IPS-18c (cell line): ENCODE measurements around the gene SSUH2.
"Not testable (repeated sequence)": the region's sequence is repeated elsewhere in the genome, so short reads cannot be mapped to it uniquely, and the experiment has no call there.

ENCODE experiments used
- H3K4me3 ChIP-seq: 2 replicates; pipeline ENCODE4 v1.7.0; 2013; ENCODE audit warnings: low read depth, mild to moderate bottlenecking, low read length, moderate library complexity; ENCODE audit not compliant: insufficient read depth
- H3K9me3 ChIP-seq: one replicate; pipeline ENCODE4 v1.6.1; 2013; ENCODE audit warnings: mild to moderate bottlenecking, low read length, moderate library complexity; ENCODE audit not compliant: control insufficient read depth, insufficient read depth

Gene SSUH2

DNA sequence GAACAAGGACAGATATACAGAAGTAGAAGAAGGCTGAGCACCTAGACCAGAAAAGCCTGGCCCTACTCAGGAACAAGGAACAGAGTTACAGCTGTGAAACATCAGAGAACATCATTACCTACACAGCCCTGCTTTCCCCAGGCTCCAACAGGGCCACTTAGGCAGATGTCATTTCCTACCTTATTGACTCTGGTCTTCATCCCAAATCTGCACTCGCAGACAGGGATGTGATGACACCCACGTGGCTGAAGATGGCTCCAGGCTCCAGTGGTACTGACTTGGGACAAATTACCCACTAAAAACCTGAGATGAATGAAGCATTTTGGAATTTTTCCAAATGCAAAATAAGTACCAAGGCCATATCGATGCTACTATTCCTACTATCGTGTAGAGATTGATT lies 18.0 kb upstream of the SSUH2 start:
- Histone ChIP-seq H3K9me3 (no peaks in the 10 kb centered on the region), H3K4me3 (no peak overlapping the region)

- H3K9me3 ChIP-seq, result no peaks in the 10 kb centered on the region
- no peak overlapping the region for H3K4me3 ChIP-seq
These were observed 15.8 kb upstream of the SSUH2 start for GRCh38 chr3:8660175-8661118.

GRCh38 chr3:8659242-8659641 lies 14.6 kb upstream of the SSUH2 start:
- H3K9me3 ChIP-seq, result peaks cover 2% of the 10 kb centered on the region
- no peak overlapping the region for H3K4me3 ChIP-seq

DNA sequence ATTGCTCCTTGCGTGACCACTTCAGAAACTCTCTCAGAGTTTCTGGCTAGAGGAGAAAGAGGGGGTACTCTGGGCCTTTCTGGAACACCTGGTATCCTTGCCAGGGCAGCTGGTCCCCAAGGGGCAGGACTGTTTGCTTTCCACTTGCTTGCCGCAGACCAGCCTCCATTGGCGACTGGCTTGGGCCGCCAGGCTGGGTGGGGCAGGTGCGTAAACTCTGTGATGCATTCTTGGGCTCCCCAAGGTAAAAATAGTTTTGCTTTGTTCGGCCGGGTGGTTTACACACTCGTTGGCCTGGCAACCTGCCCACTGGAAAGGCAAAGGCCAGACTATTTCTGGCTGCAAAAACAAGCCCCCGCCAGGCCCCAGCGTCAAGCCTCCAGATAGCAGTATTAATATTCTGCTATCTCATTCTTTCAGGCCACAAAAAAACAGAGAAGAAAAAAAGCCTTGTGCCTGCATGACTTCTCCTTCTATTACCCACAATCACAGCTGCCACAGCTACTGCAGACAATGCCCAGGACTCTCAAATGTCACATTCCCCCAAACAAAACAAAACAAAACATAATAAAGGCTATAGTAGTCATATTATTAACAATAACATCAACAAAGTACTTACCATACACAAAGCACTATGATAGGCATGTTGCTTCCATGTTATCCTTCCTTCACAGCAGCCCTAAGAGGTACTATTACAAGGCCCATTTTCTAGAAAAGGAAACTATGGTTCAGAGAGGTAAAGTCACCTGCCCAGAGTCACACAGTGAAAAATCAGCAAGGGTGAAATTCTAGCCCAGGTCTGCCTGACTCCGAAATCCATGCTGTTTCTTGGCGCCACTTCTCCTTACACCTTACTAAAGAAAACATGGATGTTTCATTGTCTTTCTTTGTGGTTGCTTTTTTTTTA lies 14.0 kb upstream of the SSUH2 start:
- Histone ChIP-seq H3K4me3 (no peak overlapping the region), H3K9me3 (peaks cover 2% of the 10 kb centered on the region)

- peaks cover 2% of the 10 kb centered on the region for H3K9me3 ChIP-seq
- no peak overlapping the region for H3K4me3 ChIP-seq
These were observed 13.3 kb upstream of the SSUH2 start for GRCh38 chr3:8657804-8658305.

- peaks cover 2% of the 10 kb centered on the region for H3K9me3 ChIP-seq
- H3K4me3 ChIP-seq, result no peak overlapping the region
These were observed 11.6 kb upstream of the SSUH2 start for GRCh38 chr3:8656240-8656639.

GRCh38 chr3:8655387-8655835 lies 10.8 kb upstream of the SSUH2 start:
- Histone ChIP-seq H3K9me3 (peaks cover 2% of the 10 kb centered on the region), H3K4me3 (no peak overlapping the region)

DNA sequence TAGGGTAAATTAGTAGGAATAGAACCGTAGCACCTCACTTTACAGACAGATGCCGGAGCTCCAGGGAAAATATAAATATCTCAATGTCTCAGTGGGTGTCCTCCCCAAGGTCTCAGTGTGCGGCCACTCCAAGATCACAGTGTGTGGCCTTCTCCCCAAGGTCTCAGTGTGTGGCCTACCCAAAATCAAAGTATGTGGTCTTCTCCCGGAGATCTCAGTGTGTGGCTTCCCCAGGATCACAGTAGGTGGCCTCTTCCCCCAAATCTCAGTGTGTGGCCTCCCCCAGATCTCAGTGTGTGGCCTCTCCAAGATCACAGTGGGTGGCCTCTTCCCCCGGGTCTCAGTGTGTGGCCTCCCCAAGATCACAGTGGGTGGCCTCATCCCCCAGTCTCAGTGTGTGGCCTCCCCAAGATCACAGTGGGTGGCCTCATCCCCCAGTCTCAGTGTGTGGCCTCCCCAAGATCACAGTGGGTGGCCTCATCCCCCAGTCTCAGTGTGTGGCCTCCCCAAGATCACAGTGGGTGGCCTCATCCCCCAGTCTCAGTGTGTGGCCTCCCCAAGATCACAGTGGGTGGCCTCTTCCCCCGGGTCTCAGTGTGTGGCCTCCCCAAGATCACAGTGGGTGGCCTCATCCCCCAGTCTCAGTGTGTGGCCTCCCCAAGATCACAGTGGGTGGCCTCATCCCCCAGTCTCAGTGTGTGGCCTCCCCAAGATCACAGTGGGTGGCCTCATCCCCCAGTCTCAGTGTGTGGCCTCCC lies 10.2 kb upstream of the SSUH2 start:
- not testable (repeated sequence) for H3K9me3 ChIP-seq

DNA sequence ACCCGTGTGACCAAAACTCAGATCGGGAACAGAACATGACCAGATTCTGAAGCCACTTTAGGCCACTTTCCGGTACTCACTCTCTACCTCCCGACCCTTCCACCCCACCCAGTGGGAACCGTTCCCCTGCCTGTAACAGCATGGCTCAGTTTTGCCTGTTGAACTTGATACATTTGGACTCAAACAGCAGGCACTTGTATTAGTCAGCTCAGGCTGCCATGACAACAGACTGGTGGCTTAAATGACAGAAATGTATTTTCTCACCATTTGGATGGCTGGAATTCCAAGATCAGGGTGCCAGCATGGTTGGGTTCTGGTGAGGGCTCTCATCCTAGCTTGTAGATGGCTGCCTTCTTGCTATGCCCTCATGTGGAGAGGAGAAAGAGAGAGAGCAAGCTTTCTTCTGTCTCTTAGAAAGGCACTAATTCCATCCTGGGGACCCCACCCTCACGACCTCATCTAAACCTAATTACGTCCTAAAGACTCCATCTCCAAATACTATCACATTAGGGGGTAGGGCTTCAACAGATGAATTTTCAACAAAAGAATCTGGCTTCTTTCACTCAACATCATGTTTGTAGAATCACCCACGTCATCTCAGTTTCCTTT lies 9.3 kb upstream of the SSUH2 start:
- no peak overlapping the region for H3K4me3 ChIP-seq
- peaks cover 2% of the 10 kb centered on the region for H3K9me3 ChIP-seq

More for the DNA sequence above, 10.2 kb upstream of the SSUH2 start:
- H3K4me3 ChIP-seq, result not testable (repeated sequence)

GRCh38 chr3:8652324-8652987 lies 7.9 kb upstream of the SSUH2 start:
- Histone ChIP-seq H3K9me3 (peaks cover 2% of the 10 kb centered on the region), H3K4me3 (no peak overlapping the region)

- peaks cover 2% of the 10 kb centered on the region for H3K9me3 ChIP-seq
- no peak overlapping the region for H3K4me3 ChIP-seq
These were observed 7.1 kb upstream of the SSUH2 start for GRCh38 chr3:8651418-8652323.

DNA sequence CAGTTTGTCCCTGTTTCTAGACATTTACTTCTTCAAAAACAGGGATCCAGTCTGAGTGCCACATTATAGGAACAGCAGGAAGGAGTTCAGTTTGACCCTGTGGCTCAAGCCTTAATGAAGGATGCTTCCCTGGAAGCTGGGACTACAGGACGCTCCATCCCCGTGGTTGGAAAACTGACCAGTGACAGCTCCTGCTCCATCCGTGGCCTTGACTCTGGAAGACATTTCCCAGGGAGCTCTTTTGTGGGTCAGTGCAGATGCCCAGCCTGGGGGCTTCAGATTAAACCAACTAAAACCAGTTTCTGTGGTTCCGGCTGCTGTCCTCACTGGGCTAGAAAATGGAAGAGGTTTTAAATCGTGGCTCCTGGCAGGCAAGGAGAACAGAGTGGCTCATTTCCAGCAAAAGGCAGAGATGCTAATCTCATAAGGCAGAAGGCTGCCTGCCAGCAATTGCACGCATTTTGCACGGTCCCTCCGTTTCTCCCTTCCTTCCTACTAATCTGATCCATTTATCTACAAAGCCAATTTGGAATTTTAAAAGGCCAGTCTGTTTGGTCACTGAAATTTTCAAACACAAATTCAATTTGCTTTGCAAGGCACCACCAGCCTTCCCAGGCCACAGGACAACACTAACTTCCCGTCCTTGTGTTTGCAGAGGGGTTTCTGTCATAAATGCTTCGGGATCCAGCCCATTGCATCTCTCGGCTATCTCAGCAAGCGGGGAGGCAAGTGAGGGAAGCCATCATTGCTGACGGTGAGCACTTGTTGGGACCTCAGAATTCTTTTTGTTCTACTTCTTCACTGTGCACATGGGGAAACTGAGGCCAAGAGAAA lies 6.2 kb upstream of the SSUH2 start:
- Histone ChIP-seq H3K9me3 (peaks cover 2% of the 10 kb centered on the region), H3K4me3 (no peak overlapping the region)

DNA sequence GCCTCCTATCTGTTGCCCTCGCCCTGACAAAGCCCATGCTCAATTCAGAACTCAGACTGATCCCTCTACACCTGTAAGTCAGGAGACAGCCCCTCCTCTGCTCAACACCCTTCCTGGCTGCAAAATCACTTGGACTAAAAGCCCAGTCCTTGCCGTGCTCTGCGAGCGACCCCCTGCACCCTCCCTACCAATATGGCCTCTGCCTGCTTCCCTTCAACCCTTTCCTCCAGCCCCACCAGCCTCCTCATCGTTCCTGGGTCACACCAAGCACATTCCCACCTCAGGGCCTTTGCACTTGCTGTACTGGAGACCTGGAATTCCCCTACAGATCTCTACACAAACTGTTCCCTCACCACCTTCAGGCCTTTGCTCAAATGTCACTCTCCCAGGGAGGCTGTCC lies 5.2 kb upstream of the SSUH2 start:
- Histone ChIP-seq H3K9me3 (peaks cover 2% of the 10 kb centered on the region), H3K4me3 (no peak overlapping the region)

- Histone ChIP-seq H3K9me3 (no peaks in the 10 kb centered on the region), H3K4me3 (no peak overlapping the region)
These were observed 4.5 kb upstream of the SSUH2 start for GRCh38 chr3:8648909-8649741.
